ENCODE data around the gene TUT1.

Gene TUT1

GRCh38 chr11:62539238-62539925 is 51.9 kb downstream of the TUT1 start:
- DNase-seq, result peak; percentile 14

GRCh38 chr11:62538470-62539237 is 52.7 kb downstream of the TUT1 start:
- no peak for DNase-seq

GRCh38 chr11:62536301-62536957 is 54.9 kb downstream of the TUT1 start:
- DNase-seq, result no peak

GRCh38 chr11:62535802-62536201 is 55.5 kb downstream of the TUT1 start:
- no peak for DNase-seq

GRCh38 chr11:62534779-62535545 is 56.4 kb downstream of the TUT1 start:
- no peak for DNase-seq

- no peak for DNase-seq
Measured at GRCh38 chr11:62532096-62532495, 59.2 kb downstream of the TUT1 start.

All from NCI-H2171 treated with DMSO at 0.1 percent for 48 hours (cell line).